Esophagus squamous epithelium (tissue), 4 donors: Measurements from ENCODE around the gene PSMG1.
"Not testable (repeated sequence)": the region's sequence is repeated elsewhere in the genome, so short reads cannot be mapped to it uniquely, and the experiment has no call there.

ENCODE experiments used
- CTCF ChIP-seq, 6 experiments: fragments of 450-650 bp in 4 of 6; fragments of 200-600 bp in 2 of 6; sonication (generic) in 2 of 6; IDR thresholded peaks; one replicate each; pipeline ENCODE4 v1.5.1; 2016 to 2019; ENCODE audit warnings: antibody characterized with exemption in 6 of 6, mild to moderate bottlenecking in 4 of 6, moderate library complexity in 4 of 6
- POLR2A ChIP-seq, 4 donors: fragments of 450-650 bp; IDR thresholded peaks; one replicate each; pipeline ENCODE4 v1.6.1; 2017; ENCODE audit warnings: antibody characterized with exemption in 4 of 4, mild to moderate bottlenecking in 4 of 4, moderate library complexity in 3 of 4

DNA sequence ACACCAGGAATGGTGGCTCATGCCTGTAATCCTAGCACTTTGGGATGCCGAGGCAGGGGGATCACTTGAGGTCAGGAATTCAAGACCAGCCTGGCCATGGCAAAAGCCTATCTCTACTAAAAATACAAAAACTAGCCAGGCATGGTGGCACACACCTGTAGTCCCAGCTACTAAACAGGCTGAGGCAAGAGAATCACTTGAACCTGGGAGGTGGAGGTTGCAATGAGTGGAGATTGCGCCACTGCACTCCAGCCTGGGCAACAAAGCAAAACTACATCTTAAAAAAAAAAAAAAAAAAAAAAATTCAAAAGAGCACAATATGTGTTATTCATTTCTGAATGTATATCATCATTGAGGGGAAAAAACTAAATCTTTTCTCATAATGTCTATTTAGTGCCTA is 37.6 kb upstream of the PSMG1 start:
- TF ChIP-seq CTCF, POLR2A (IDR thresholded peaks at IDR 0.05): not testable (repeated sequence)
